Activated T-cell treated with anti-CD3 and anti-CD28 coated beads for 24 hours (primary cell): ENCODE data around the gene PSMD6.

Experiments used
- DNase-seq: peaks from one replicate; pipeline ENCODE4 v3.0.0-alpha.2; 2020; ENCODE audit warnings: low read depth

The PSMD6 gene

GRCh38 chr3:63976872-63977200 lies 46.5 kb downstream of the PSMD6 start:
- no peak for DNase-seq

- no peak for DNase-seq
Measured at GRCh38 chr3:63976161-63976871, 47.0 kb downstream of the PSMD6 start.

GRCh38 chr3:63975723-63976122 lies 47.6 kb downstream of the PSMD6 start:
- DNase-seq: no peak

- no peak for DNase-seq
Measured at GRCh38 chr3:63974451-63974850, 48.8 kb downstream of the PSMD6 start.

GRCh38 chr3:63973406-63973805 lies 49.9 kb downstream of the PSMD6 start:
- no peak for DNase-seq

GRCh38 chr3:63972987-63973386 lies 50.3 kb downstream of the PSMD6 start:
- DNase-seq: no peak

GRCh38 chr3:63972196-63972595 lies 51.1 kb downstream of the PSMD6 start:
- DNase-seq: no peak

GRCh38 chr3:63970631-63971475 lies 52.4 kb downstream of the PSMD6 start:
- DNase-seq: no peak

GRCh38 chr3:63969876-63970275 lies 53.4 kb downstream of the PSMD6 start:
- DNase-seq: no peak

GRCh38 chr3:63968612-63969350 lies 54.5 kb downstream of the PSMD6 start:
- DNase-seq: no peak

- no peak for DNase-seq
Measured at GRCh38 chr3:63967675-63968611, 55.4 kb downstream of the PSMD6 start.

- no peak for DNase-seq
Measured at GRCh38 chr3:63966871-63967270, 56.4 kb downstream of the PSMD6 start.

- DNase-seq: no peak
Measured at GRCh38 chr3:63966007-63966406, 57.3 kb downstream of the PSMD6 start.

- no peak for DNase-seq
Measured at GRCh38 chr3:63964681-63965485, 58.4 kb downstream of the PSMD6 start.

- DNase-seq: no peak
Measured at GRCh38 chr3:63963496-63963895, 59.8 kb downstream of the PSMD6 start.

GRCh38 chr3:63961891-63962290 lies 61.4 kb downstream of the PSMD6 start:
- DNase-seq: no peak
